Right atrium auricular region (tissue), 2 donors: ENCODE results near the gene DCTN2. TPM values are rescaled to one million over a fixed set of nuclear protein-coding genes. Genes with fewer than 3 reads are reported as not detected.
"Not testable (repeated sequence)": the region's sequence is repeated elsewhere in the genome, so short reads cannot be mapped to it uniquely, and the experiment has no call there.

Source experiments
- DNase-seq: peaks from one replicate; pipeline ENCODE4 v3.0.0-alpha.2; 2019; ENCODE audit warnings: low spot score
- H3K27ac ChIP-seq, 2 donors: fragments of 200-600 bp; sonication (generic); 1 replicate in 1 of 2; 2 replicates in 1 of 2; pipeline ENCODE4 v1.5.1; 2016 to 2019
- H3K27me3 ChIP-seq, 2 donors: fragments of 200-600 bp; sonication (generic); one replicate each; pipeline versions ENCODE4 v1.5.1 to v1.6.0; 2017 to 2019
- H3K36me3 ChIP-seq: fragments of 200-600 bp; sonication (generic); one replicate; pipeline ENCODE4 v1.5.1; 2016
- H3K4me1 ChIP-seq, 2 donors: fragments of 200-600 bp; sonication (generic); one replicate each; pipeline versions ENCODE4 v1.5.1 to v1.6.0; 2017 to 2019
- H3K4me3 ChIP-seq, 2 donors: fragments of 200-600 bp; sonication (generic); 1 replicate in 1 of 2; 2 replicates in 1 of 2; pipeline ENCODE4 v1.5.1; 2017 to 2019; ENCODE audit warnings: mild to moderate bottlenecking in 1 of 2, moderate library complexity in 1 of 2
- H3K9me3 ChIP-seq, 2 donors: fragments of 200-600 bp; sonication (generic); one replicate each; pipeline ENCODE4 v1.5.1; 2019
- CTCF ChIP-seq, 2 donors: fragments of 200-600 bp; sonication (generic); IDR thresholded peaks; one replicate each; pipeline ENCODE4 v1.5.1; 2019; ENCODE audit warnings: antibody characterized with exemption in 2 of 2
- total RNA-seq, 2 donors: library from RNA; depleted of rRNA; stranded (reverse); fragments of >200 nt; gene quantifications; one replicate each; pipeline ENCODE4 v1.1.0, GENCODE V29; 2016

DCTN2 gene
- total RNA-seq, 2 donors from 2014 or later, result 109 to 114 TPM

GRCh38 chr12:57590479-57590863 is 43.5 kb upstream of the DCTN2 start:
- Histone ChIP-seq H3K27me3 (no peaks in the 10 kb centered on the region), H3K4me1 (peaks cover 0 to 13% of the 10 kb centered on the region in 2 donors)

GRCh38 chr12:57588951-57589610 is 42.1 kb upstream of the DCTN2 start:
- H3K4me1 ChIP-seq, result peaks cover 0 to 13% of the 10 kb centered on the region in 2 donors
- not testable (repeated sequence) for H3K9me3 ChIP-seq, H3K27ac ChIP-seq, DNase-seq, H3K36me3 ChIP-seq, H3K4me3 ChIP-seq, H3K27me3 ChIP-seq

More at GRCh38 chr12:57590479-57590863, 43.5 kb upstream of the DCTN2 start:
- Histone ChIP-seq H3K36me3 (peaks cover under 1% of the 10 kb centered on the region), H3K4me3 (peak overlapping the region; percentile 73 to 96), H3K27ac (peak overlapping the region; percentile 69 to 80), H3K9me3 (no peaks in the 10 kb centered on the region)
- DNase-seq, result no peak
- TF ChIP-seq CTCF (IDR thresholded peaks at IDR 0.05), result no peak

GRCh38 chr12:57586832-57587429 is 39.9 kb upstream of the DCTN2 start:
- Histone ChIP-seq H3K36me3 (no peaks in the 10 kb centered on the region), H3K27ac (no peak overlapping the region), H3K9me3 (no peaks in the 10 kb centered on the region), H3K4me3 (no peak overlapping the region), H3K27me3 (no peaks in the 10 kb centered on the region), H3K4me1 (peaks cover 0 to 11% of the 10 kb centered on the region in 2 donors)
- no peak for DNase-seq
- TF ChIP-seq CTCF (IDR thresholded peaks at IDR 0.05), result no peak

GRCh38 chr12:57586128-57586527 is 39.1 kb upstream of the DCTN2 start:
- no peaks in the 10 kb centered on the region for H3K27me3 ChIP-seq
- no peaks in the 10 kb centered on the region for H3K9me3 ChIP-seq
- peaks cover 0 to 6% of the 10 kb centered on the region in 2 donors for H3K4me1 ChIP-seq
- H3K4me3 ChIP-seq, result no peak overlapping the region
- no peak overlapping the region for H3K27ac ChIP-seq
- TF ChIP-seq CTCF (IDR thresholded peaks at IDR 0.05), result no peak
- H3K36me3 ChIP-seq, result no peaks in the 10 kb centered on the region
- no peak for DNase-seq

- peaks cover 0 to under 1% of the 10 kb centered on the region in 2 donors for H3K4me1 ChIP-seq
- H3K27ac ChIP-seq, result no peak overlapping the region
- no peak overlapping the region for H3K4me3 ChIP-seq
- DNase-seq, result no peak
- H3K9me3 ChIP-seq, result no peaks in the 10 kb centered on the region
- no peaks in the 10 kb centered on the region for H3K27me3 ChIP-seq
- no peaks in the 10 kb centered on the region for H3K36me3 ChIP-seq
- no peak for TF ChIP-seq CTCF (IDR thresholded peaks at IDR 0.05)
Measured at GRCh38 chr12:57585156-57585555, 38.2 kb upstream of the DCTN2 start.

GRCh38 chr12:57584690-57585089 is 37.7 kb upstream of the DCTN2 start:
- no peak for TF ChIP-seq CTCF (IDR thresholded peaks at IDR 0.05)
- Histone ChIP-seq H3K36me3 (no peaks in the 10 kb centered on the region), H3K27ac (no peak overlapping the region), H3K4me3 (no peak overlapping the region), H3K27me3 (no peaks in the 10 kb centered on the region), H3K4me1 (no peaks in the 10 kb centered on the region), H3K9me3 (no peaks in the 10 kb centered on the region)
- no peak for DNase-seq
